T-helper 2 cell treated with Interferon-gamma antibody and Interleukin-4, amounts not matched to agents 100 ng/mL and 5 ng/mL, for 36 hours (primary cell): ENCODE results near the gene MAP1LC3B2. TPM values are rescaled to one million over a fixed set of nuclear protein-coding genes. Genes with fewer than 3 reads are reported as not detected.

Experiments
- intact Hi-C: fragments of 100-400 bp; cut with micrococcal nuclease; formaldehyde crosslinking; loops from one replicate; pipeline ENCODE4 v1.15.1; 2023
- total RNA-seq: library from RNA; stranded (reverse); gene quantifications from 2 replicates; pipeline ENCODE4 v1.2.3, GENCODE V29; 2022

MAP1LC3B2 gene
- total RNA-seq, 1 donor from 2014 or later: 0.50 TPM

- intact Hi-C loops: loop anchor here (10.0 kb wide), 2 partner anchors 57 to 527 kb away; no protein-coding TSS in a partner anchor
Measured at GRCh38 chr12:116591855-116592637, 32.9 kb downstream of the MAP1LC3B2 start.

GRCh38 chr12:116592731-116593130, 33.5 kb downstream of the MAP1LC3B2 start:
- intact Hi-C loops: loop anchor here (10.0 kb wide), 2 partner anchors 58 to 528 kb away; no protein-coding TSS in a partner anchor

- intact Hi-C loops: loop anchor here (1.0 to 10.0 kb wide), 3 partner anchors 35 to 530 kb away; partner anchors contain the start of gene MAP1LC3B2
Measured at GRCh38 chr12:116594325-116595038, 35.3 kb downstream of the MAP1LC3B2 start.

- intact Hi-C loops: loop anchor here (10.0 kb wide), 2 partner anchors 60 to 530 kb away; no protein-coding TSS in a partner anchor
Measured at GRCh38 chr12:116595186-116595585, 36.0 kb downstream of the MAP1LC3B2 start.

- intact Hi-C loops: loop anchor here (10.0 kb wide), 2 partner anchors 61 to 531 kb away; no protein-coding TSS in a partner anchor
Measured at GRCh38 chr12:116595672-116596071, 36.5 kb downstream of the MAP1LC3B2 start.

- intact Hi-C loops: loop anchor here (2.0 to 10.0 kb wide), 3 partner anchors 63 to 533 kb away; partner anchors contain the start of gene MED13L
Measured at GRCh38 chr12:116597886-116598285, 38.7 kb downstream of the MAP1LC3B2 start.

GRCh38 chr12:116598311-116599284, 39.4 kb downstream of the MAP1LC3B2 start:
- intact Hi-C loops: loop anchor here (2.0 to 10.0 kb wide), 3 partner anchors 64 to 534 kb away; partner anchors contain the start of gene MED13L

GRCh38 chr12:116599285-116600136, 40.3 kb downstream of the MAP1LC3B2 start:
- intact Hi-C loops: loop anchor here (2.0 to 10.0 kb wide), 5 partner anchors 65 to 602 kb away; partner anchors contain the start of gene MED13L

GRCh38 chr12:116600959-116601918, 42.1 kb downstream of the MAP1LC3B2 start:
- intact Hi-C loops: loop anchor here (5.0 to 10.0 kb wide), 2 partner anchors 456 to 604 kb away; no protein-coding TSS in a partner anchor

GRCh38 chr12:116601933-116602810, 43.0 kb downstream of the MAP1LC3B2 start:
- intact Hi-C loops: loop anchor here (5.0 to 10.0 kb wide), 2 partner anchors 457 to 605 kb away; no protein-coding TSS in a partner anchor

GRCh38 chr12:116603546-116604177, 44.5 kb downstream of the MAP1LC3B2 start:
- intact Hi-C loops: loop anchor here (5.0 to 10.0 kb wide), 2 partner anchors 459 to 606 kb away; no protein-coding TSS in a partner anchor

- intact Hi-C loops: loop anchor here (5.0 to 10.0 kb wide), 2 partner anchors 460 to 607 kb away; no protein-coding TSS in a partner anchor
Measured at GRCh38 chr12:116604178-116604895, 45.2 kb downstream of the MAP1LC3B2 start.

GRCh38 chr12:116604951-116605641, 45.9 kb downstream of the MAP1LC3B2 start:
- intact Hi-C loops: loop anchor here (5.0 to 10.0 kb wide), 2 partner anchors 460 to 608 kb away; no protein-coding TSS in a partner anchor

- intact Hi-C loops: loop anchor here (10.0 kb wide), 1 partner anchor 462 kb away; no protein-coding TSS in a partner anchor
Measured at GRCh38 chr12:116606397-116606796, 47.2 kb downstream of the MAP1LC3B2 start.

- intact Hi-C loops: loop anchor here (10.0 kb wide), 1 partner anchor 462 kb away; no protein-coding TSS in a partner anchor
Measured at GRCh38 chr12:116607039-116607438, 47.9 kb downstream of the MAP1LC3B2 start.
